SU-DHL-6 (cell line): ENCODE measurements around the gene POLN.

Experiments
- H2AFZ ChIP-seq: fragments of 200-600 bp; sonication (generic); 2 replicates; pipeline ENCODE4 v1.6.1; 2014; ENCODE audit warnings: low read depth, mild to moderate bottlenecking, moderate library complexity, mixed read lengths, antibody characterized with exemption, low read length; ENCODE audit not compliant: severe bottlenecking
- H3F3A ChIP-seq: fragments of 200-600 bp; shearing (Covaris generic); 2 replicates; pipeline ENCODE4 v1.6.0; 2016; ENCODE audit warnings: antibody characterized with exemption, mild to moderate bottlenecking; ENCODE audit not compliant: insufficient read depth
- H3K27ac ChIP-seq: fragments of 200-600 bp; sonication (generic); 2 replicates; pipeline ENCODE4 v1.5.1; 2016; ENCODE audit warnings: low read depth, mild to moderate bottlenecking, low read length, moderate library complexity, mixed read lengths
- H3K27me3 ChIP-seq: fragments of 200-600 bp; sonication (generic), shearing (Covaris generic); 2 replicates; pipeline ENCODE4 v1.6.0; 2014; ENCODE audit warnings: mild to moderate bottlenecking, low read length
- H3K36me3 ChIP-seq: fragments of 200-600 bp; sonication (generic); 2 replicates; pipeline ENCODE4 v1.6.1; 2014; ENCODE audit warnings: mild to moderate bottlenecking, low read length, mixed read lengths
- H3K4me2 ChIP-seq: fragments of 300-600, 200-600 bp; shearing (Covaris generic), sonication (generic); 2 replicates; pipeline ENCODE4 v1.6.0; 2014; ENCODE audit warnings: low read length, low read depth, mild to moderate bottlenecking; ENCODE audit not compliant: poor library complexity, severe bottlenecking
- H3K4me3 ChIP-seq: fragments of 200-600 bp; sonication (generic); 2 replicates; pipeline ENCODE4 v1.5.1; 2014; ENCODE audit warnings: antibody characterized with exemption, low read length, mild to moderate bottlenecking, mixed read lengths; ENCODE audit not compliant: insufficient read depth, poor library complexity, severe bottlenecking
- H3K79me2 ChIP-seq: fragments of 200-600 bp; sonication (generic); 2 replicates; pipeline ENCODE4 v1.6.1; 2014; ENCODE audit warnings: mild to moderate bottlenecking, low read length, moderate library complexity; ENCODE audit not compliant: insufficient read depth
- H3K9ac ChIP-seq: fragments of 200-600 bp; sonication (generic); 2 replicates; pipeline ENCODE4 v1.7.0; 2014; ENCODE audit warnings: mild to moderate bottlenecking, low read length
- H3K9me2 ChIP-seq: fragments of 200-600 bp; sonication (generic); replicated peaks from 2 replicates; pipeline ENCODE4 v1.6.1; 2014; ENCODE audit warnings: low read length; ENCODE audit not compliant: insufficient read depth
- H3K9me3 ChIP-seq: fragments of 200-600 bp; sonication (generic); 2 replicates; pipeline ENCODE4 v1.6.1; 2014; ENCODE audit warnings: low read length, mixed read lengths; ENCODE audit not compliant: insufficient read depth
- H4K20me1 ChIP-seq: fragments of 200-600 bp; sonication (generic); 2 replicates; pipeline ENCODE4 v1.6.1; 2014; ENCODE audit warnings: low read depth, mild to moderate bottlenecking, antibody characterized with exemption, low read length, moderate library complexity, mixed read lengths
- EZH2phosphoT487 ChIP-seq: fragments of 200-600 bp; sonication (generic), shearing (Covaris generic); conservative IDR thresholded peaks from 2 replicates; pipeline ENCODE4 v1.6.1; 2018; ENCODE audit warnings: mild to moderate bottlenecking, antibody characterized with exemption, low read length, moderate library complexity, mixed read lengths
- TF ChIP-seq, protein P1 (sequence below): fragments of 200-600 bp; sonication (generic); IDR thresholded peaks from one replicate; pipeline ENCODE4 v1.5.1; 2017; ENCODE audit warnings: antibody characterized with exemption, mild to moderate bottlenecking, low read length, moderate library complexity; ENCODE audit not compliant: insufficient read depth, poor library complexity, severe bottlenecking

The POLN gene

DNA sequence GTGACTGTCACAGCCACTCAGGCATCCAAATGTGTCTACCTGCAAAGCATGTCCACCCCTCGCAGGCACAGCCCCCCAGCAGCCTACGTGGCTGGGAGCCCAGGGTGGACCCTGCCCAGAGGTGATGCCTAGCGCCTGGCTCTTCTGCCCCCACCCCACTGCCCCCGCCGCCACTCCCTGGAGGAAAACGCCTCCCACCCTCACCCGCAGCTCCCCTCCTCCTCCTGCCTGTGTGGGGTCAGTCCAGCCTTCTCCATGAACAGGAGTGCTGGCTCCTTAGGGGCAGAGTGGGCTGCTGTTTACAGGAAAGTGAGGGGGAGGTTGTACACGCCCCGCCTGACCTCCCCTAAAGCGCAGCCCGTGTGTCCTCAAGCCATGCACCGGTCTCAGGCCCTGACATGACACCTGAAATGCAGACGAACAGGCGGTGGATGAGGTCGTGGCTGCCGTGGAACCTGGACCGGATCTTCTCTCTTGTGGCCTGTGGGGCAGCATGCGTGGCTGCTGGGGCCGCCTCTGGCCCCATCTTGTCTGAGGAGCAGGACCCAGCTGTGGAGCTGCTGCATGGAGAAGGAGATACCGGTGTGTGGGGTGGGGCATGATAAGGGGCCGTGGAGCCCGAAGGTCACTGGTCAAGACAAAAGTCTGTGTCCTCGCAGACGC lies 31.9 kb upstream of the POLN start:
- H3K79me2 ChIP-seq: no peaks in the 10 kb centered on the region

DNA sequence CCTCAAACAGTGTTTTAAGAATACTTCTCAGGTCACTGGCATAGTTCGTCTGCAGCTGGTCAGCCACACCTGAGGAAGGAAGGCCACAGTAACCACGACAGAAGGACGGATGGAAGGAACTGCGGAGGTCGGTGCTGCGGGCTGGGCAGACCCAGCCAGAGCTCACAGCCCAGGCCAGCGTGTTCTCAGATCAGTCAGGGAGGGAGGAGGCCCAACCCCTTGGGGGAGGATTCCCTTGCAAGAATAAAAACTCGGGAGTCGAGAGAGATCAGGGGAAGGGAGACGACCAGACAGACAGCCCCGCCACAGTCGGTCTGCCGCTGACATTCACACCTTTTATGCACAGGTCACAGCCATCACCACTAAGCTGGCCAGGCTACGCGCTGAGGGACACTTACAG lies 31.3 kb upstream of the POLN start:
- no peak overlapping the region for H3K27ac ChIP-seq
- H3K9me3 ChIP-seq: no peaks in the 10 kb centered on the region
- no peak overlapping the region for H3K4me2 ChIP-seq
- no peak overlapping the region for H3K9ac ChIP-seq
- H3F3A ChIP-seq: no peaks in the 10 kb centered on the region
- H4K20me1 ChIP-seq: no peaks in the 10 kb centered on the region
- H3K4me3 ChIP-seq: no peak overlapping the region
- H3K9me2 ChIP-seq: no peaks in the 10 kb centered on the region
- TF ChIP-seq EZH2phosphoT487: no peak
- TF ChIP-seq, protein P1, sequence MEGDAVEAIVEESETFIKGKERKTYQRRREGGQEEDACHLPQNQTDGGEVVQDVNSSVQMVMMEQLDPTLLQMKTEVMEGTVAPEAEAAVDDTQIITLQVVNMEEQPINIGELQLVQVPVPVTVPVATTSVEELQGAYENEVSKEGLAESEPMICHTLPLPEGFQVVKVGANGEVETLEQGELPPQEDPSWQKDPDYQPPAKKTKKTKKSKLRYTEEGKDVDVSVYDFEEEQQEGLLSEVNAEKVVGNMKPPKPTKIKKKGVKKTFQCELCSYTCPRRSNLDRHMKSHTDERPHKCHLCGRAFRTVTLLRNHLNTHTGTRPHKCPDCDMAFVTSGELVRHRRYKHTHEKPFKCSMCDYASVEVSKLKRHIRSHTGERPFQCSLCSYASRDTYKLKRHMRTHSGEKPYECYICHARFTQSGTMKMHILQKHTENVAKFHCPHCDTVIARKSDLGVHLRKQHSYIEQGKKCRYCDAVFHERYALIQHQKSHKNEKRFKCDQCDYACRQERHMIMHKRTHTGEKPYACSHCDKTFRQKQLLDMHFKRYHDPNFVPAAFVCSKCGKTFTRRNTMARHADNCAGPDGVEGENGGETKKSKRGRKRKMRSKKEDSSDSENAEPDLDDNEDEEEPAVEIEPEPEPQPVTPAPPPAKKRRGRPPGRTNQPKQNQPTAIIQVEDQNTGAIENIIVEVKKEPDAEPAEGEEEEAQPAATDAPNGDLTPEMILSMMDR: no peak
- no peaks in the 10 kb centered on the region for H3K79me2 ChIP-seq
- H3K27me3 ChIP-seq: no peaks in the 10 kb centered on the region
- no peaks in the 10 kb centered on the region for H3K36me3 ChIP-seq
- H2AFZ ChIP-seq: no peak overlapping the region

More for the DNA sequence above, 31.9 kb upstream of the POLN start:
- H3K27me3 ChIP-seq: no peaks in the 10 kb centered on the region
- H4K20me1 ChIP-seq: no peaks in the 10 kb centered on the region
- no peaks in the 10 kb centered on the region for H3K36me3 ChIP-seq
- H3K9me2 ChIP-seq: no peaks in the 10 kb centered on the region
- no peak overlapping the region for H3K27ac ChIP-seq
- no peak overlapping the region for H2AFZ ChIP-seq
- no peaks in the 10 kb centered on the region for H3F3A ChIP-seq
- TF ChIP-seq EZH2phosphoT487: no peak
- TF ChIP-seq, protein P1: no peak
- no peak overlapping the region for H3K4me2 ChIP-seq
- H3K9me3 ChIP-seq: no peaks in the 10 kb centered on the region
- H3K4me3 ChIP-seq: no peak overlapping the region
- no peak overlapping the region for H3K9ac ChIP-seq

DNA sequence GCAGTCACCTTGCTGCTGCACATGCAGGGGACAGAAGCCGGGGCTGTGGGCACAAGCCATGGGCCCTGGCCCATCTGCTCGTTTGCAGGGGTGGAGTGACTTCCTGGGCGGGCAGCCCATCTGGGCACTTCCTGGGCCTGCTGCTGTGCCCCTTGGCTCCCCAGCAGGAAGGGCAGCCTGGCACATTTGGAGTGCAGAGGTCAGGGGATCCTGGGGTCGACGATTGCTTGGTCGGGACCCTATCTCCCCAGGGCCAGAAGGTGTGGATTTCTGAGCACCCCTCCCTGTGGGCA lies 30.9 kb upstream of the POLN start:
- no peak for TF ChIP-seq EZH2phosphoT487
- TF ChIP-seq, protein P1: no peak
- no peak overlapping the region for H3K4me2 ChIP-seq

More for the DNA sequence above, 30.9 kb upstream of the POLN start:
- Histone ChIP-seq H3K79me2 (no peaks in the 10 kb centered on the region), H3K9ac (no peak overlapping the region), H3K27ac (no peak overlapping the region), H3K4me3 (no peak overlapping the region), H3K27me3 (no peaks in the 10 kb centered on the region), H3K9me2 (no peaks in the 10 kb centered on the region), H2AFZ (no peak overlapping the region), H3K9me3 (no peaks in the 10 kb centered on the region), H4K20me1 (no peaks in the 10 kb centered on the region), H3K36me3 (no peaks in the 10 kb centered on the region), H3F3A (no peaks in the 10 kb centered on the region)
